ENCODE results near the gene TASL. TPM values are rescaled to one million over a fixed set of nuclear protein-coding genes. Genes with fewer than 3 reads are reported as not detected.

TASL gene
- total RNA-seq, 6 experiments from 2014 or later: not detected

GRCh38 chrX:30525732-30526131 lies 51.8 kb downstream of the TASL start:
- H3K4me3 Mint-ChIP-seq: no peak overlapping the region
- no peaks in the 10 kb centered on the region for H3K9me3 Mint-ChIP-seq
- no peaks in the 10 kb centered on the region for H3K27me3 Mint-ChIP-seq (ENCODE audit: insufficient read depth)
- H3K36me3 Mint-ChIP-seq (ENCODE audit: low read depth): no peaks in the 10 kb centered on the region
- no peak overlapping the region for H3K27ac Mint-ChIP-seq
- DNase-seq: no peak
- peaks cover 23% of the 10 kb centered on the region for H3K4me1 Mint-ChIP-seq (ENCODE audit: low read depth)
- TF ChIP-seq CTCF (IDR thresholded peaks at IDR 0.05): no peak

- H3K4me3 Mint-ChIP-seq: peak overlapping the region; percentile 55
- H3K27ac Mint-ChIP-seq: peak overlapping the region; percentile 83
- H3K27me3 Mint-ChIP-seq (ENCODE audit: insufficient read depth): no peaks in the 10 kb centered on the region; the same call in 1 of the 2 replicates
- H3K4me1 Mint-ChIP-seq (ENCODE audit: low read depth): peaks cover 34% of the 10 kb centered on the region
- H3K9me3 Mint-ChIP-seq: no peaks in the 10 kb centered on the region
- DNase-seq: peak; percentile 79
- no peaks in the 10 kb centered on the region for H3K36me3 Mint-ChIP-seq (ENCODE audit: low read depth)
- TF ChIP-seq CTCF (IDR thresholded peaks at IDR 0.05): no peak
Measured at GRCh38 chrX:30521440-30522182, 56.0 kb downstream of the TASL start.

GRCh38 chrX:30513284-30513683 lies 64.3 kb downstream of the TASL start:
- DNase-seq: no peak
- no peak overlapping the region for H3K4me3 Mint-ChIP-seq
- H3K9me3 Mint-ChIP-seq: no peaks in the 10 kb centered on the region
- H3K27me3 Mint-ChIP-seq (ENCODE audit: insufficient read depth): no peaks in the 10 kb centered on the region; the same call in none of the 2 replicates
- no peaks in the 10 kb centered on the region for H3K36me3 Mint-ChIP-seq (ENCODE audit: low read depth)
- H3K4me1 Mint-ChIP-seq (ENCODE audit: low read depth): peaks cover 7% of the 10 kb centered on the region; the same call in 1 of the 2 replicates
- H3K27ac Mint-ChIP-seq: no peak overlapping the region
- TF ChIP-seq CTCF (IDR thresholded peaks at IDR 0.05): peak; percentile 77

Other genes starting within 250 kb of the TASL start
- 1 to 10 TPM; 5.2 to 8.7 (median 7.9) TPM for gene GK, start 75.7 kb upstream of the TASL start, total RNA-seq (2021; fragmentation: NEBNext Ultra II Directional; extraction: Animal tissue kit (Norgen Biotek cat#: 25700))